Measurements from ENCODE around the gene FNDC5.
"Not testable (repeated sequence)": the region's sequence is repeated elsewhere in the genome, so short reads cannot be mapped to it uniquely, and the experiment has no call there.

Gene FNDC5

DNA sequence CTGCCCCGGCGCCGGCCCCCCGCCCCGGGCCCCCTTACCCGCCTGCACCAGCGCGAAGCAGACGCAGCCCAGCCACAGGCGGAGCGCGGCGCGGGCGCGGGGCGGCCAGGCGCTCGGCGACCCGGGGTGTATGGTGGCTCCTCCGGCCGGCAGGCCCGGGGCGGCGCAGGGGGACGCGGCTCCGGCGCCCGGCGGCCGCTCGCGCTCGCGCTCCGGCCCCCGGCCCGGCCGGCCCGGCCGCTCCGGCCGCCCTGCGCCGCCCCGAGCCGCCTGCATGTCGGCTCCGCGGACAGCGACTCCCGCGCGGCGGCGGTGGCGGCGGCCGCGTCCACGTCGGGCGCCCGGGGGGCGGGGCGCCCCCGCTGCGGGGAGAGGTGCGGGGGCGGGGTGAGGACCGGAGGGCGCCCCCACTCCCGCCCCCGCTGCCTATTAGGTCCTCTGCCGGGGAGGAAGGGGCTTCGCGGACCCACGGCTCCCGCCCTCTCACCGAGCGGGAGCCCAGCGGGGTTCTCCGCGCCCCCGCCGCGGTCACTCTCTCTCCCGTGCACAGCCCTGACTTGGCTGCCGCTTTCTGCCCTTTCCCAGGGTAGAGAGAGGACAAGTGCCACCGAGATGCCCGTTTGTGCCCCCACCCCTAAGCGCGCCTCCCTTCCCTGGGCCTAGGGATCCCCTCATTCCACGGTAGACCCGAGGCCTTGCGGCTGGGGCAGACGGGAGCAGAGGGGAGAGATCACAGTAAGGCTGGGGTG lies at the start of gene FNDC5:
TSS of gene FNDC5 (minus strand) at position 298 of the 749 bp plus-strand sequence.
- no peak for DNase-seq

DNA sequence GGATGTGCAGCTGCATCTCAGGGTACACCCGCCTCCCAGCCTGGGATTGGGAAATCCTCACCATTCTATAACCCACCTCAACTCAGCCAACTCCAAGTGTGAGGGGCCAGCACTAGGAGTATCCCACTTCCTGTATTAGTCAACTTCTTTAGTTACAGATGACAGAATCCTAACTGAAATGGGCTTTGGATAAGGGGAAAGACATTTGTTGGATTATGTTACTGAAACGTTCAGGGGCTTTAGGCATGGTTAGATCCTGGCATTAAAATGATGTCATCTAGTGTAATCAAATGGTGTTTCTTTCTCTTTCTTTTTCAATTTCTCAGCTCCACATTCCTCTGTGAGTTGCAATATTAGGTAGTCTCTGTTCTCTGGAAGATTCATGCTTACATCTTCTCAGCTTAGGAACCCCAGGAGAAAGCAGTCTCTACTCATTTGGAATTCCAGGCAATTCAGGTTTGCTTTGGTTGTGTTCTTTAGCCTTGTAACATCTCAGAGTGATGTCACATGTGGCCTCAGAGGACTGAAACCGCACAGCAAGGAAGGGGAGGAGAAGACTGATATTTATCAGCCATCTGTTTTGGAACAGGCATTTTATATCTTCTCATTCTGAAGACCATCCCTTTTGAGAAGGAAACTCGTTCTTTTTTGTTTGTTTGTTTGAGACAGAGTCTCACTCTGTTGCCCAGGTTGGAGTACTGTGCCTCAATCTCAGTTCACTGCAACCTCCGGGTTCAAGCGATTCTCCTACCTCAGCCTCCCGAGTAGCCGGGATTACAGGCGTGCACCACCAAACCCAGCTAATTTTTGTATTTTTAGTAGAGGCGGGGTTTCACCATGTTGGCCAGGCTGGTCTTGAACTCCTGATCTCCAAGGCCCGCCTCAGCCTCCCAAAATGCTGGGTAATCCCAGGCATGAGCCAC lies 49.4 kb upstream of the FNDC5 start:
- no peak for DNase-seq

DNA sequence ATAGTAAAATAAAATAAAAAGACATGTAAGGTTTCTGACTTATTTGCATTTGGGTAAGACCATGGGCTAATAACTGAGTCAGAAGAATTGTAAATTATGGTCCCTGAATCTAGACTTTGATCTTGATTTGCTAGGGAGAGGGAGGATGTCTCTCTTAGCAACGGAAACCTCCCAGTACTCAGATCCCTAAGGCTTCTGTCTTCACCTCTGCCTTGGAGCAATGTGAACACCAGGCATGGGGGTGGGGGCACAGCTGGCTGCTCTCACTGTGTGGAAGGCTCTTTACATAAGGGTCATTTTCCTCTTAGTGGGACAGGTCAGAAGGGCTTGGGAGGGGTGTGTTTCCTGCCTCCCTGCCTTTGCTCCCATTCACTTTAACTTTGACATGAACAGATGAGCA lies 47.5 kb upstream of the FNDC5 start:
- no peak for DNase-seq

DNA sequence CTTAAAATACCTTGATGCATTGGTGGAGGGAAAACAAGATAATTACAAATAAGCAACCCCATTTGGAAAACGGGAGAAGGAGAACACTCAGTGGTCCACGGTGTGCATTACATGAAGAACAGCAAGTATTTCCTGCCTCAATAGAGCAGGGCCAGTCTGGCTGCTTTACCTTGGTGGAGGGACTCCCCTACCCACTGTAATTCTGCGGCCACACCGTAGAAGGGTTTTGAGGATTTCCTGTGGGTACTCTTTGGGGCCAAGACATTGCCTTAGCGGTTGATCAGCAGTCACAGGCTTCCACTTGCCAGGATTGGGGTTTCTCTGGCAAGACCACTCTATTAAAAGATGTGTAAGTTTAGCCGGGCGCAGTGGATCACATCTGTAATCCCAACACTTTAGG lies 46.8 kb upstream of the FNDC5 start:
- no peak for DNase-seq

- no peak for DNase-seq
Observed at GRCh38 chr1:32915766-32916706, 45.3 kb upstream of the FNDC5 start.

DNA sequence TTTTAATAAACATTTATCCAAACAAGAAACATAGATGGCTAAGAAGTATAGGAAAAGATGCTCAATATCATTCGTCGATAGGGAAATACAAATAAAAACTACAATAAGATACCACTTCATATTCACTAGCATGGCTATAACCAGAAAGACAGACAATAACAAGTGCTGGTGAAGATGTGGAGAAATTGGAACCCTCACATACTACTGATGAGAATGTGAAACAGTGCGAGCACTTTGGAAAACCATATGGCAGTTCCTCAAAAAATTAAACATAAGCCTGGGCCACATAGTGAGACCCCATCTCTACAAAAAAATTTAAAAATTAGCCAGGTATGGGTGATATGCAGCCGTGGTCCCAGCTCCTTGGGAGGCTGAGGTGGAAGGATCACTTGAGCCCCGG lies 39.6 kb upstream of the FNDC5 start:
- DNase-seq, result no peak

DNA sequence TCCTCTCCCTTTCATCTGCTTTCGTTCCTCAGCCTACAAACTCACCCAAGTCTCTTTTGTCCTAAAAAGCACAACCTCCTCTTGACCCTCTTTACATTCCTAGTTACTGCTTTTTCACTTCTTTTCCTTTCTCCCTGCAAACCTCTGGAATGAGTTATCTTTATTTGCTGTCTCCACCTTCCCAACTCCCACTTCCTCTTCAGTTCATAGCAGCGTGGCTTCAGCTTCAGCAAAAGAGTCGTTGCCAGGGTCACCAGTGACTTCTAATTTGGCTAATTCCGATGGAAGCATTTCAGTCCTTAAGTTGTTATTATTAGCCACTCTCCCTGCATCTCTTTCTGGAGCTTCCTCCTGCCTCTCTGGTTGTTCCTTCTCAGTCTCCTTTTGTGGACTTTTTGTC lies 36.7 kb upstream of the FNDC5 start:
- no peak for DNase-seq

GRCh38 chr1:32906654-32907053 lies 35.9 kb upstream of the FNDC5 start:
- no peak for DNase-seq

GRCh38 chr1:32905588-32905987 lies 34.9 kb upstream of the FNDC5 start:
- not testable (repeated sequence) for DNase-seq

DNA sequence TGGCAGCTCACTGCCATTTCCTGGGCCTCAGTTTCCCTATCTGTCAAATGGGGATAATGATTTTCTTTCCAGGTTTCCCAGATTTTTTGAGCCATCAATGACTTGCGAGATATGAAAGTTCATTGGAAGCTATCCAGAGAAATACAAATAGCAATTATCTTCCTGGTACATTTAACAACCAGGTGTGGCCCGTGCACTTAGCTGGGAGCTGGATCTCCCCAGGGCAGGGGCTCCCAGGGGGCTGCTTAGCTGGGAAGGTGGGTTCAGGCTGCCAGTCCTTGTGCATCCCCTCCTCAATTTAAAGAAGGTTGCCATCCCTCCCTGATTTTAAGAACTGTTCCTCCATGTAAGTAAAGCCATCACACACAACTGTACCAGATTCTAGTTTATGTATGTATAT lies 34.1 kb upstream of the FNDC5 start:
- DNase-seq, result no peak

DNA sequence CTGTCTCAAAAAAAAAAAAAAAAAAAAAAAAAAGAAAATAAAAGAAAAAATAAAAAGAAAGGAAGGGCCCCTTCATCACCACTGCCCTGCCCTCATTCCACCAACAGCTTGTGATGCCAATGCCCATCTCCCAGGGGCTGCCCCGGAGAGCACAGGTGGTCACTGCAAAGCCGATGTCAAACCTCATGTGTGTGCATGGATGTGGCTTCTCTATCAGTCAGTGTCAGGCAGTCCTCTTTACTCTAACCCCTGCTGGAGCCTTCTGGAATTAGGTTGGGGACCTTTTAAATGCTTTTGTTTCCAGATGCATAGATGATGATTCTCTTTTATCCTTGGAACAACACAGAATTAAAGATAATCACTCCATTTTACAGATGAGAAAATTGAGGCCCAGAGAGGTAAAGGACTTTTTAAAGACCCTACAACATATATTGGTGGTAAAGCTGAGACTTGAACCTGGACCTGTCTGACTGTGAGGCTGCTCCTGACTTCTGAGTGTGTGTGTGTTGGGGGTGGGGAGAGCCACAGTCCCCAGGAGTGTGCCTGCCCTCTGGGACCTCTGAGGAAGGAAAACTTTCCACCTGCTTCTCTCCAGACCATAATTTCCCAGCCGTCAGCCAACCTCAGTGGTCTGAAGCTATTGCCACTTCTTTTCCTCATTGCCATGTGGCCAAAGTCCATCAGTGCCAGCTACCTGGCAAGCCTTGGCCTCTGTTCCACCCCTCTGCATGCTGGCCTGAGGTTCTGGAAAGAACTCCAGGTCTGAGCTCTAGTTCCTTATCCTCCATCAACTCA lies 33.5 kb upstream of the FNDC5 start:
- DNase-seq, result no peak

- DNase-seq, result no peak
Observed at GRCh38 chr1:32902535-32902920, 31.8 kb upstream of the FNDC5 start.

DNA sequence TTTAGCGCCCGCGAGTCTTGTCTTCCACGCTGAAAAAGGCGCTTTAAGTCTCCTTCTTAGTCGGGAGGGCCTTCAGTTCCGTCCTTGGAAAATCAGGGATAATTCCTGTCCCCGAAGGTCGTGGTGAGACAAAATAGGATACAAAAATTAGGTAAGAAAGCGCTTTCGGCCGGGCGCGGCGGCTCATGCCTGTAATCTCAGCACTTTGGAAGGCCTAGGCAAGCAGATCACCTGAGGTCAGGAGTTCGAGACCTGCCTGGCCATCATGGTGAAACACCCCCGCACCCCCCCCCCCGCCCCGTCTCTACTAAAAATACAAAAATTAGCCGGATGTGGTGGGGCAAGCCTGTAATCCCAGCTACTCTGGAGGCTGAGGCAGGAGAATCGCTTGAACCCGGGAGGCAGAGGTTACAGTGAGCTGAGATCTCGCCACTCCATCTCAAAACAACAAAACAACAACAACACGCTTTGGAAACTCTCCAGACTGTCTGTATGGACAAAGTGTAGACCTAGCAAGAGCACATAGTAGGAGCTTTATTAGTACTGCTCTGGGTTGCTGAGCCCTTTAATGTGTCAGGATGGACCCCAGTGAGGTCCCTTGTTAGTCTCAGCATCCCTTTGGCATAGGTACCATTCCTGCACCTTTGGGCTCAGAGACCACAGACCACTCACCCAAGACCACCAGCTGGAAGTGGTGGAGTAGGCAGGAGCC lies 31.3 kb upstream of the FNDC5 start:
- no peak for DNase-seq

DNA sequence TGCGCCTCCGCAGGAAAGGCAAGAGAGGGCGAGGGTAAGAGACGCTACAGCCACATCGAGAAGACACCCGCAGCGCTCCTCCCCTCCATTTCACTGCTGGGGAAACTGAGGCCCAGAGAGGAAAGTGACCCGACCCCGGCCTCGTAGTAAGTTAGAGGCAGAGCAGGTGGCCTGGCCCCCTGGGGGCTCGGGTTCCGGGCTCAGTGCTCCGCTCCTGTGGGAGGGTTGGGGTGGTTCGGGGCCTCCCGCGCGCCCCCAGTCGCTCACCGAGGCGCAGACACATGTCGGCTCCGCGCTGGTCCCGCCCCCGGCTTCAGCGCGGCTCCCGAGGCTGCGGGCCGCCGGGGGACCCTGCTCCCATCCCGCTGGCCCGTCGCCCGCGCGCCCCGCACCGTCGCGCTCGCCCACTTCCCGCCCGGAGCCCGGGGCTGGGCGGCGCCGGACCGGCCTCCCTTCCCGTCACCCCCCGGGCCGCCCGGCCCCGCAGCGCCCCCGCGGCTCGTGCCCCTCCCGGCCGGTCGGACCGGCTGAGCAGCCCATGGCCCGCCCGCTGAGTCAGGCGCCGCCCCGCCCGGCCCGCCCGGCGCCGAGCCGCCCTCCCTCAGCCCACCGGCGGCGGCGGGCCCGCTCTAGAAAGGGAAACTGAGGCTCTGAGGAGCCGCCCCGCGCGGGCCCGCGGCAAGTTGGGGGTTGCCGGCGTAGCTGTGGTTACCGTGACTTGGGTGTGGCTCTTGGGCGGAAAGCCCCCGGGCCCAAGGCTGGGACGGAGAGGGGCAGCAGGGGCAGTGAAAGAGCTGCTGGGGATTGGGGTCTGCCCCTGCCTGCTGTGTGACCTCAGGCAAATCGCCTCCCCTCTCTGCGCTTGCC lies 30.5 kb upstream of the FNDC5 start, which contains the start of gene TMEM54:
TSS of gene TMEM54 (minus strand) at position 434 of the 867 bp plus-strand sequence. CDS start at position 283, 151 bp downstream.
- no peak for DNase-seq

GRCh38 chr1:32900371-32900955 lies 29.8 kb upstream of the FNDC5 start:
- DNase-seq, result no peak

GRCh38 chr1:32899586-32900296 lies 29.0 kb upstream of the FNDC5 start:
- no peak for DNase-seq

- no peak for DNase-seq
Observed at GRCh38 chr1:32898958-32899357, 28.2 kb upstream of the FNDC5 start.

DNA sequence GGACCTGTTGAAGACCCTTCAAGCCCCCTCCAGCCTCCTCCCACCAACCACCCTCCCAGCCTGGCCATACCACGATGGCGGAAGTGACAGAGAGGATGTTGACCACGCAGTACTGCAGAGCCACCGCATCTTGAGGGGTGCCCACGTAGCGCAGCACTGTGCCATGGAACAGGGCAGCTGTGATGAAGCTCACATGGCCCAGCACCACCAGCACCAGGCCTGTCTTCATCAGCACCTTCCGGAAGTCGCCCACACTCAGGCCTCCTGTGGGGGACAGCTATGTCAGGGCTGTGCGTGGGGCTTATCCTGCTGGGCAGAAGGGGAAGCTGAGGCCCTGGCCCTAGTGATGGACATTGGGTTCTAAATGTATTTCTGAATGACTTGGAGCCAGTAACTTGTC lies 27.3 kb upstream of the FNDC5 start:
- no peak for DNase-seq

All from activated CD4-positive, CD25-positive, alpha-beta regulatory T cell treated with anti-CD3 and anti-CD28 coated beads, Interleukin-2, amount 50 U/mL, for 72 hours (primary cell).